A673 (cell line): Measurements from ENCODE around the gene TM2D3.

Experiments
- CTCF ChIP-seq: fragments of 300-800, 200-600 bp; sonication (generic); conservative IDR thresholded peaks from 2 replicates; pipeline ENCODE4 v1.5.1; 2017; ENCODE audit warnings: low read depth, mild to moderate bottlenecking, antibody characterized with exemption, low read length, moderate library complexity, mixed read lengths
- EZH2 ChIP-seq: fragments of 200-600 bp; sonication (generic); IDR thresholded peaks from 2 replicates; pipeline ENCODE4 v1.6.1; 2017; ENCODE audit warnings: borderline replicate concordance, low read depth, mild to moderate bottlenecking, mixed read lengths, antibody characterized with exemption, low read length; ENCODE audit not compliant: poor library complexity, severe bottlenecking

GRCh38 chr15:101611007-101611406 lies 41.2 kb downstream of the TM2D3 start:
- TF ChIP-seq CTCF (no peak), EZH2 (no peak)
